Endothelial cell of umbilical vein (primary cell): ENCODE measurements around the gene ITPR1. TPM values are rescaled to one million over a fixed set of nuclear protein-coding genes. Genes with fewer than 3 reads are reported as not detected.

Experiments
- BruUV-seq: library from RNA; stranded (reverse); fragments of 400-500 nt; replicated peaks from 2 replicates; lab custom pipeline; 2021; lab: Mats Ljungman, UMichigan
- CTCF ChIA-PET: fragments of 300-600, 350-600 bp; sonication (Branson Sonifier 250); formaldehyde crosslinking; loops from one replicate; lab custom pipeline; 2021; ENCODE audit warnings: antibody characterized with exemption, inconsistent platforms; lab: Charles Lee
- POLR2A ChIA-PET: fragments of 300-600, 350-600 bp; sonication (Branson Sonifier 250); formaldehyde crosslinking; loops from one replicate; lab custom pipeline; 2021; ENCODE audit warnings: antibody characterized with exemption, inconsistent platforms; lab: Charles Lee
- DNase-seq: peaks from one replicate; pipeline ENCODE4 v3.0.0-alpha.2; 2011; ENCODE audit warnings: low read depth, low spot score
- FAIRE-seq: peaks from 2 replicates; lab custom pipeline; 2011; peaks lifted over from hg19 to GRCh38; lab: Jason Lieb, UNC
- H2AFZ ChIP-seq: 2 replicates; pipeline ENCODE4 v1.6.0; 2012; ENCODE audit warnings: low read depth, low read length, control low read depth, inconsistent platforms
- H3K27ac ChIP-seq: 2 replicates; pipeline ENCODE4 v1.5.1; 2011; ENCODE audit warnings: low read depth, mild to moderate bottlenecking, control low read depth, low read length, moderate library complexity; ENCODE audit not compliant: insufficient read depth
- H3K27me3 ChIP-seq, 2 experiments: 2 replicates each; pipeline versions ENCODE4 v1.6.0 to v1.6.1; 2011; ENCODE audit warnings: low read length in 2 of 2, mixed read lengths in 1 of 2; ENCODE audit not compliant: control insufficient read depth in 2 of 2, insufficient read depth in 2 of 2
- H3K36me3 ChIP-seq, 2 experiments: 2 replicates in 1 of 2; 3 replicates in 1 of 2; pipeline ENCODE4 v1.5.1; 2011; ENCODE audit warnings: low read length in 2 of 2, mild to moderate bottlenecking in 1 of 2, moderate library complexity in 1 of 2; ENCODE audit not compliant: control insufficient read depth in 2 of 2, insufficient read depth in 2 of 2; ENCODE audit errors: extremely low read depth in 1 of 2
- H3K4me1 ChIP-seq: 3 replicates; pipeline ENCODE4 v1.5.1; 2011; ENCODE audit warnings: mild to moderate bottlenecking, low read length; ENCODE audit not compliant: control insufficient read depth, insufficient read depth; ENCODE audit errors: extremely low read depth
- H3K4me2 ChIP-seq: 2 replicates; pipeline ENCODE4 v1.6.1; 2011; ENCODE audit warnings: low read length, control low read depth, mixed read lengths; ENCODE audit not compliant: insufficient read depth
- H3K4me3 ChIP-seq, 3 experiments: fragments of 200-600 bp in 1 of 3; sonication (generic), shearing (Covaris generic) in 1 of 3; replicated peaks in 1 of 3; 2 replicates each; pipeline ENCODE4 v1.5.1; 2011 to 2016; ENCODE audit warnings: control low read depth in 3 of 3, low read length in 3 of 3, mild to moderate bottlenecking in 2 of 3, inconsistent platforms in 1 of 3, low read depth in 1 of 3, moderate library complexity in 1 of 3; ENCODE audit not compliant: insufficient read depth in 1 of 3
- H3K79me2 ChIP-seq: 2 replicates; pipeline ENCODE4 v1.6.0; 2012; ENCODE audit warnings: low read length, inconsistent platforms; ENCODE audit not compliant: control insufficient read depth, insufficient read depth
- H3K9ac ChIP-seq: replicated peaks from 2 replicates; pipeline ENCODE3; 2011; ENCODE audit warnings: low read length, control low read depth; ENCODE audit not compliant: insufficient read depth; ENCODE audit errors: extremely low read depth
- H3K9me1 ChIP-seq: replicated peaks from 3 replicates; pipeline ENCODE4 v1.6.0; 2011; ENCODE audit warnings: mild to moderate bottlenecking, low read length; ENCODE audit not compliant: control insufficient read depth, insufficient read depth; ENCODE audit errors: extremely low read depth
- H3K9me3 ChIP-seq: replicated peaks from 2 replicates; pipeline ENCODE4 v1.5.1; 2012; ENCODE audit warnings: low read length, inconsistent platforms; ENCODE audit not compliant: control insufficient read depth, insufficient read depth
- H4K20me1 ChIP-seq: replicated peaks from 2 replicates; pipeline ENCODE3; 2011; ENCODE audit warnings: mild to moderate bottlenecking, low read length; ENCODE audit not compliant: control insufficient read depth, insufficient read depth; ENCODE audit errors: extremely low read depth
- CTCF ChIP-seq, 2 donors: IDR thresholded peaks; 1 replicate in 1 of 2; 2 replicates in 1 of 2; pipeline ENCODE4 v1.5.1; 2011; ENCODE audit warnings: low read length in 2 of 2, mild to moderate bottlenecking in 2 of 2, moderate library complexity in 2 of 2, control low read depth in 1 of 2, inconsistent platforms in 1 of 2, low read depth in 1 of 2; ENCODE audit not compliant: insufficient read depth in 1 of 2; ENCODE audit errors: extremely low read depth in 1 of 2
- EZH2 ChIP-seq: IDR thresholded peaks from 2 replicates; pipeline ENCODE4 v1.6.1; 2012; ENCODE audit warnings: borderline replicate concordance, low read depth, mild to moderate bottlenecking, moderate library complexity, low read length, inconsistent platforms; ENCODE audit not compliant: severe bottlenecking
- FOS ChIP-seq: IDR thresholded peaks from 2 replicates; pipeline ENCODE4 v1.6.1; 2011; ENCODE audit warnings: mild to moderate bottlenecking, low read length, moderate library complexity, borderline replicate concordance; ENCODE audit not compliant: insufficient read depth
- GATA2 ChIP-seq: IDR thresholded peaks from 2 replicates; pipeline ENCODE4 v1.7.0; 2011; ENCODE audit warnings: low read depth, mild to moderate bottlenecking, moderate library complexity, mixed read lengths, low read length; ENCODE audit not compliant: insufficient read length, insufficient read depth
- JUN ChIP-seq: IDR thresholded peaks from 2 replicates; pipeline ENCODE4 v1.6.1; 2011; ENCODE audit warnings: borderline replicate concordance, low read depth; ENCODE audit not compliant: insufficient read length, insufficient read depth
- MAX ChIP-seq: IDR thresholded peaks from 2 replicates; pipeline ENCODE4 v1.6.1; 2011; ENCODE audit not compliant: insufficient read depth, insufficient read length
- MYC ChIP-seq: IDR thresholded peaks from one replicate; pipeline ENCODE4 v1.6.1; 2011; ENCODE audit warnings: mild to moderate bottlenecking, low read depth, low read length
- POLR2A ChIP-seq: IDR thresholded peaks from 2 replicates; pipeline ENCODE4 v1.6.1; 2012; ENCODE audit warnings: low read depth, mild to moderate bottlenecking, control low read depth, low read length
- POLR2AphosphoS5 ChIP-seq: IDR thresholded peaks from 2 replicates; pipeline ENCODE4 v1.6.1; 2012; ENCODE audit warnings: low read depth, mild to moderate bottlenecking, control low read depth, low read length, moderate library complexity; ENCODE audit not compliant: insufficient read depth
- dilution Hi-C: fragments of 300-500 bp; cut with MboI; formaldehyde crosslinking; loops from one replicate; pipeline ENCODE4 v1.15.0; 2019; ENCODE audit warnings: low sequenced_read_pairs; ENCODE audit not compliant: extremely low pct_ligation_motif_present
- intact Hi-C: fragments of 100-400 bp; cut with micrococcal nuclease; formaldehyde crosslinking; loops from one replicate; pipeline ENCODE4 v1.10.0; 2022
- polyA plus RNA-seq, 4 experiments: library from polyadenylated mRNA; depleted of rRNA in 3 of 4; stranded (reverse) in 3 of 4; unstranded in 1 of 4; fragments of >200 nt; gene quantifications; 2 replicates each; pipeline versions ENCODE4 v1.2.1 to v1.2.3, GENCODE V29; 2011 to 2012; ENCODE audit warnings: missing spikeins in 1 of 4
- total RNA-seq: library from RNA; stranded (reverse); gene quantifications from 2 replicates; pipeline ENCODE4 v1.2.3, GENCODE V29; 2021

The ITPR1 gene
- total and polyA plus RNA-seq, 2 donors (not counting 3 experiments of a cell fraction or from before 2014, with no cell fraction given), result 5.1 to 16.1 TPM

GRCh38 chr3:4748127-4748526, 255.0 kb downstream of the ITPR1 start:
- Histone ChIP-seq H3K4me2 (no peak overlapping the region), H2AFZ (no peak overlapping the region), H3K4me1 (peaks cover 29% of the 10 kb centered on the region), H3K4me3 (no peak overlapping the region), H4K20me1 (no peaks in the 10 kb centered on the region), H3K9ac (no peak overlapping the region), H3K27me3 (no peaks in the 10 kb centered on the region), H3K27ac (no peak overlapping the region), H3K9me1 (no peaks in the 10 kb centered on the region), H3K79me2 (no peaks in the 10 kb centered on the region), H3K9me3 (no peaks in the 10 kb centered on the region), H3K36me3 (no peaks in the 10 kb centered on the region)
- FAIRE-seq (no peak), DNase-seq (no peak)
- POLR2A ChIA-PET, result no interaction called here
- TF ChIP-seq MAX (no peak), POLR2A (no peak), CTCF (IDR thresholded peaks at IDR 0.05; ENCODE audit: extremely low read depth in 1 of 2, insufficient read depth in 1 of 2, low read depth in 1 of 2, low read length in 2 of 2) (no peak), POLR2AphosphoS5 (no peak), JUN (no peak), EZH2 (no peak), MYC (no peak), GATA2 (no peak), FOS (no peak)
- BruUV-seq, result no TSS peak
- dilution Hi-C loops (no loop called here), intact Hi-C loops (no loop called here)
- CTCF ChIA-PET, result interaction anchor here (0.8 to 1.7 kb wide), 4 partner anchors 8 to 310 kb away, joined by 3 to 5 read pairs (median 3); no protein-coding TSS in a partner anchor
